GM18517 (cell line): Measurements from ENCODE around the gene TTC27.

Experiments used
- ATAC-seq: cut with Tn5 transposase; IDR thresholded peaks from one replicate; pipeline ENCODE4 v1.9.1; 2021; ENCODE audit warnings: mild to moderate bottlenecking, moderate library complexity; ENCODE audit not compliant: unreplicated experiment

Gene TTC27

DNA sequence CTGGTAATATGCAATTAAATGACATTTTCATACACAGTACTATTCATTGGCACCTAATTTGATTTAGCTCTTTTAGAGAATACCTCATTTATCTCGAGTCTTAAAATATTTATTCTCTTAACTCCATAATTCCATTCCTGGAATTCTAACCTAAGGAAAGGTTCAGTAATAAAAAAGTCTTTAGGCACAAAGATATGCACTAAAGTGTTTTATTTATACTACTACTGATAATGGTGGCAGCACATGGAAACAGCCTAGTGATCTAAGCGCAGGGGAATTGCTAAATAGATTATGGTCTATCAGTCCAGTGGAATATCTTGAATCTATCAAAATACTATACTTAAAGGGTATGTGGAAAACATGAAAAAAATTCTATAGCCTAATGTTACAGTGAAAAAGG, 176.4 kb downstream of the TTC27 start:
- ATAC-seq = no peak

DNA sequence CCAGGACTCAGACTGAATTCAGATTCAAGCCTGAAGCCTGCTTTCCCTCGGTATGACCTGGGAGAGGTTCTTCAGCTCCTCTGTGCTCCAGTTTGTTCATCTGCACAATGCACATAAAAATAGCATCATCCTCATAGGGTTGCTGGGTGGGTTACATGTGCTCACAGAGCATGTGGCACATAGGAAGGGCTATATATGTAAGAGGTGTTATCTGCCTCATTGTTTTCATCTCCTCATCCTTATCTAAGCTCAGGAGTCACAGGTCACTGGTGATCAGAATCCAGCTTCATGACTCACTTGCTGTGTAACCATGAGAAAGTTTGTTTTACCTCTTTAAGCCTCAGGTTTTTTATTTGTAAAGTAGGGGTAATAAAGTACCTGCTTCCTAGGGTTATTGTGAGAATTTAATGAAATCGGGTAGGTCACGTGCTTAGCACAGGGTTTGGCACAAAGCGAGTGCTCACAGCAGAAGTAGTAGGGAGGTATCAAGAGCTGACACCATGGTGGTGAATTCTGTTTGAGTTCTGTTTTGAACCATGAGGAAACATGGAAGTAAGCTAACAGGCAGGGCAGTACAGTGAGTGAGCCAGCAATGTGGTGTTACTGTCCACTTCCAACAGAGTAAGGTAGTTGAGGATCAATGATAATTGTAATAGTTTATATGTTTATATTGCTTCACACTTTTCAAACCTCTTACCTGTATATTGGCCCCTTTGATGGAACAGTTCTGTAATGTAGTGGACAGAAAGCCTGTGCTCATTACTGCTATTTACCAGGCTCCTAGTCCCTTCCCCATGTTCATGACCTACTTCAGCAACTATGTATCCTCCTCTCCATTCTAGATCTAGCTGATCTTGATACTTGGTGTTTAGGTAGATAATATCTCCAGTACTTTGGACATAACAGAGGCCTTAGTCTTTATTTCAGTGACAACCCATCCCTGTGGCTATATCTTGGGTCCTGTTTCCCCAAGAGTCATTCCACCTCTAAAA, 177.6 kb downstream of the TTC27 start:
- ATAC-seq = no peak

DNA sequence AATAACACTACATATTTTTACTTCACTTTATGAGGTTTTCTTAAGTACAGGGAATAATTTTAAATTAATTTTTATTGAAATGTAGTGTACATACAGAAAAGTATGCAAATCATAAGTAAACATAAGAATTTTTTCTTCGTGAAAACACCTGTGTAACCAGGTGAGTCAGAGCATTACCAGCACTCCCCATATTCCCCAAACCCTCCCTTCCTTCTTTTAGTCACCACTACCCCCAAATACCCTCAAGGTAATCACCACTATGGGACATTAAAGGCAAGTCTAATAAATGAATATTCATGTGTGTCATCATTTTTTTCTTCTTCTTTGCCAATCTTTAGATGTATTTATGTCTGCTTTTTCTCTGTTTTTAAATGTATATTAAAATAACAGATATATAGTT, 179.0 kb downstream of the TTC27 start:
- ATAC-seq = no peak

DNA sequence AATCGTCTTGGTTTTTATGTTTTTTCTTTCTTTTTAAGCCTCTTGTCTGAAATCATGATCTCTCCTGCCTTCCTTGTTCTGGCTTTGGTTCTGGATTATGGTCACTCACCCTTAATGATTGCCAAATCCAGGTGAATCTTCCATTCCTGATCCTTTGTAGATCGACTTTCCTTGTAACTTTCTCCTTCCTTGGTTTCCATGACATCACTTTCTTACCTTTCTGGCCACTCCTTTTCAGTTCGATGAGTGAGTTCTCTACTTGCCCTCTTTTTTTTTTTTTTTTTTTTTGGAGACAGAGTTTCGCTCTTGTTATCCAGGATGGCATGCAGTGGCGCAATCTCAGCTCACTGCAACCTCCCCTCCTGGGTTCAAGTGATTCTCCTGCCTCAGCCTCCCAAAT, 179.8 kb downstream of the TTC27 start:
- no peak for ATAC-seq

DNA sequence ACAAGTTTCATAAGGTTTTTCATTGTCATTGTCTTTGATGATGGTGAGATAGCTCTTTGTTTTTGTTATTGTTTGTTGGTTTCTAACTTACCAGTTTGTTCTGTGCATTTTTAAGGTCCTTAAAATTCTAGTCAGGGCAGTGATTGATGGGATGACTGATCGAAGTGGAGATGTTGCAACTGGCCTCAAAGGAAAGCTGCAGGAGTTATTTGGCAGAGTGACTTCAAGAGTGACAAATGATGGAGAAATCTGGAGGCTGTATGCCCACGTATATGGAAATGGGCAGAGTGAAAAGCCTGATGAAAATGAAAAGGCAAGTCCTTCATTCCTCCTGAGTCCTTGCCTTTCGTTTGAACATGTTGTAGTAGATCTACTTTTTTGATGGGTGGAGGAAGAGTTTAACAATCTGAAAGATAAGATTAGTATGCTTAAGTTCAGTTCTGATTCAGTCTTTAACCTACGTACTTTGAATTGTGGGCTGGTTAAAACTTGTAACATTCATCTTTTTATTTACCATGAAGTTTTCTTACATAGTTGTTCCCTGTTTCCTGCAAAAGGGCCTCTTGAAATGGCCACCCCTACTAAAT, 183.2 kb downstream of the TTC27 start:
- no peak for ATAC-seq

DNA sequence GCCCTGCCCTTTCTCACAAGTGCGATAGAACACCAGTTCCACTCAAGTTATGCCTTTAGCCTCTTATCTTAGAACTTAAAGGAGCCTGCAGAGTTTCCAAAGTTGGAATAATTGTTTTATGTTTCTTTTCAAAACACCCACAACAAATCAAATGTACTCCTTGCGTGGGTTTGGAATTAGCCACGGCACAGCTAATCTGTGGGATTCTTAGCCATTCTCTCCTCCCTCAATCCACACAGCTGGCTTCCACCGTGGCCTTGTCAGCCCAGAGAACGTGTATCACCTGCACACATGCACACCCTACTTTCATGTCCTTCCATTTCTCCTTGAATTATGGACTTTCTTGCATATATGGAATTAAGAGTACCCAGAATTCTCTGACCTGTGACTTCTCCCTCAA, 183.8 kb downstream of the TTC27 start:
- ATAC-seq = no peak

DNA sequence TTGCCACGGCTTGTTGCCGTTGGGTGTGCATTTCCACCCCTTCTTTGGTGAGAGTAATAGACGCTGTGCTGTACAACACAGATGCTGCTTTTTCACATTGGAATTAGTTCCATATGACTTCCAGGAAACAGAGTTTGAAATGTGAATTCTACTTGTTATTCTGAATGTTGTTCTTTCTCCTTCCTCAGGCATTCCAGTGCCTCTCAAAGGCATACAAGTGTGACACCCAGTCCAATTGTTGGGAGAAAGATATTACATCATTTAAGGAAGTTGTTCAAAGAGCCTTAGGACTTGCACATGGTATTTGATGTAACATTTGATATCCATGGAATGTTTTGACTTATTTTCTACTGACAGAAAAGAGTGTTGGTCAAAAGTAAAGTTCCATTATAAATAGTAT, 184.5 kb downstream of the TTC27 start:
- ATAC-seq = no peak

DNA sequence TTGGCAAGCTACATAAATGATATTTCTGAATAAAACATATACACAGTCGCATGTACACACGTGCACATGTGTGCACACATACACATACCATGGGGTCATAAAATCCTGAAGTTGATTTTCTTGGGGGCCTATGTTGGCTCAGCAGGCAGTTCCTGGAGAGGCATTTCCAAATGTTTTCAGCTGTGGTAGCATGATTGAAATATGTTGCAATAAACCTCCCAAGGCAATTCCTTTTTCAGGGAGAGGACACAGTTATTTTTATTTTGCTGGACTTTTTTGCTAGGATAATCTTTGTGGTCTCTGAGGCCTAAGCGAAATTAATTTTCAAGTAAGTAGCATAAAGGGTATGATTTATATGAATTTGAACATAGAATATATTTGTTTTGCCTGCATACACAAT, 192.2 kb downstream of the TTC27 start:
- no peak for ATAC-seq

DNA sequence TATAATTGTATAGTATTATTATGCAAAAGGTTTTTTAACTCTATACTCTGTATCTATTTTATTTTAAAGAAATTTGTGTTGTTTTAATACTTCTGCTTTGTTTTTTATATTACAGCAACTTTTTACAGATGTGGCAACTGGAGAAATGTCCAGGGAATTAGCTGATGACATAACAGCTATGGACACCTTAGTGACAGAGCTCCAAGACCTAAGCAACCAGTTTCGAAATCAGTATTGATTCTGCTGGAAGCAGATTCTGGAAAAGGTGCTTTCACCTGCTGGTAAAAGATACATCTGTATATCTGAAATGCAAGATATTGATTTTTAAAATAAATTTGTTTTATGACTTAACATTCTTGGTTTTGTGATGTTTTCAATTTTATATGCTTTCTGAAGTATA, 192.9 kb downstream of the TTC27 start:
- no peak for ATAC-seq

DNA sequence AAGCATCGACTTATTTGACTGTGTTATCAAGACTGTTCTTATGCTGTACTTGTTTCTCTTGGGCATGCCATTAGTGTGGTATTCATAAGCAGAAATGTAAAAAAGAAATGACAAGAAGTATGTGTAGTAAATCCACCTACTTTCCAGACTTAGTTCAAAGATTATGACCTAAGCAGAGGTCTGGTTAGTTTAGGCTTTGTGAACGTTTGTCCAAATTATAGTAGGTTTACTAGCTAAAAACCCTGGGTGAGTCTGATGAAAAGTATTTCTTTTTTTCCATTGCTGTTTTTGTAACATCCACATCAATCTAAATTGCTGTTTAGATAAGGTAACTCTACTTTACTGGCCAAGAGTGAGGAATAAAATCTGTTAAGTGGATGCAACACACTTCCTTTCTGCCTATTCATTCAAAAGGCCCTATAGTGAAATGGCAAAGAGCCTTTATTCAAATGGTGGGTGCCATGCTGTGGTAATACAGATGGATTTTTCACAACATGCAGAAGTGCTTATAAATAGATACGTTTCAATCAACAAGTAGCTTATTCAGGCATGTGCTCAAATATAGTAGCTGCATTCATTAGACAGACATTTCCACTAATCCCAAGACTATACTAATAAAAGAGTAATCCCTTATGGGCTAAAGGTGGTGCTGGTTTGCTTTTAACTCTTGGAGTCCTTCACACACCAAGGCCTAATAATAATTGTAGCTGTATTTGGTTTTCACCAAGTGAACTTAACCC, 196.4 kb downstream of the TTC27 start:
- no peak for ATAC-seq

DNA sequence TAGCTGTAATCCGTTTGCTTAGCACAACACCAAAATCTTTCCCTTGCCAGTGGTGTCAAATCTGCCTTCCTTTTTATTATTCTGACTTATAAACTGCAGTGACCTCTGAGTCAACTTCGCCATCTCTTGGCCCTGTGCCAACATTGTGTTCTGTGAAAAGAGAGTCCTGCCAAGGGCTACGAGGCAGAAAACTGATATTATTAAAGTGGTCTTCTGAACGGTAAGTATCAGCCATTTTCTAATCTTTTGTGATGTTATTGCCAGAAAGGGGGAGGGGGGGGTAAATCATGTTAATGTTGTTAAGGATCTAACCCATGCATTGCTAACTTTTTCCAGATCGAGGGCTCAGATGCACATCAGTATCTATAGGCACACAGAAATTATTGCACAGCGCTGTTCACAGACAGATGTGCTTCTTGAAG, 197.5 kb downstream of the TTC27 start:
- no peak for ATAC-seq

DNA sequence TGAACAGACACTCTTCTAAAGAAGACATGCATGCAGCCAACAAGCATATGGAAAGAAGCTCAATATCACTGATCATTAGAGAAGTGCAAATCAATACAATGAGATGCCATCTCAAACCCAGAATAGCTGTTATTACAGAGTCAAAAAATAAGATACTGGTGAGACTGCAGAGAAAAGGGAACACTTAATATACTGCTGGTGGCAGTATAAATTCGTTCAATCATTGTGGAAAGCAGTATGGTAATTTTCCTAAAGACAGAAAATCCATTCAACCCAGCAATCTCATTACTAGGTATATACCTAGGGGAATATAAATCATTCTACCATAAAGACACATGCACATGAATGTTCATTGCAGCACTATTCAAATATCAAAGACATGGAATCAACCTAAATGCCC, 202.3 kb downstream of the TTC27 start:
- ATAC-seq = no peak

DNA sequence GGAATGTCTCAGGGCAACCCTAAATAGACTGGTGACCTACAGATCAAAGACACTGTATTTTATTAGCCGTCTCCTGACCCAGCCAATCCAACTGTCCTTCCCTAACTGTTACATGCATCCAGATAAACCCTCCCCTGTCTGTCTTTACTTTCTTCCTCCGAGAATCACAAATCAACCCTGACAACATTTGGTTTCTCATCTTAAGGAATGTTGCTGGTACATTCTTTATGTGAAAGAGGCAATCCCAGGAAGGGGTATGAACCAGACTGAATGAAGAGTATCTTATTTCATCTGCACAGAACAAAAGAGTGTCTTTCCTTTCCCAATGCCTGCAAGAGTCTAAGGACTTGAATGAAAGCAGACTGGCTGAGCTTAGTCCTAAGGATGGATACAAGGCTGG, 205.0 kb downstream of the TTC27 start:
- no peak for ATAC-seq

DNA sequence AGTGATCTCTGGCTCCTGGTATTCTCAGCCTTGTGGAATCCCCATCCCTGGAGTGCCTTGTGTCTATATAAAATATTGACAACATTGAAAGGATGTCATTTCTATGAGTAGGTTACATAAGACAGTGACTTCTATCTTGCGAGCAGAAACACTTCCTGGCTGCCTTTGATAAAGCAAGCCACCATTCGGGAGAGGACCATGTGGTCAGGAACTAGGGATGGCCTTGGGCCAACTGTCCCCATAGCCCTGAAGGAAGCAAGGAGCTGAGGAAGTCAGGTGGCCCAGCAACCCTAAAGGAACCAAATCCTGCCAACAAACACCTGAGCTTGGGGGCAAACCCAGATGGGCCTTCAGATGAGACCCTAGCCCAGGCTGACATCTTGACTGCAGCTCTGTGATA, 205.9 kb downstream of the TTC27 start:
- ATAC-seq = no peak

DNA sequence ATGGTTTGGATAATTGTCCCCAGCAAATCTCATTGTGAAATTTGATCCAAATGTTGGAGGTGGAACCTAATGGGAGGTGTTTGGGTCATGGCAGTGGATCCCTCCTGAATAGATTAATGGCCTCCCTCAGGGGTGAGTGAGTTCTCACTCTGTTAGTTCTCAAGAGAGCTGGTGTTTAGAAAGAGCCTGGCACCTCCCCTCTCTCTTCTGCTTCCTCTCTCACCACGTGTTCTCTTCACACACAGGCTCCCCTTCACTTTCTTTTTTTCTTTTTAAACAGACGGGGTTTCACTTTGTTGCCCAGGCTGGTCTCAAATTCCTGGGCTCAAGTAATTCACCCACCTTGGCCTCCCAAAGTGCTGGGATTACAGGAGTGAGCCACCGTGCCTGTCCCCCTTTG, 207.3 kb downstream of the TTC27 start:
- no peak for ATAC-seq

DNA sequence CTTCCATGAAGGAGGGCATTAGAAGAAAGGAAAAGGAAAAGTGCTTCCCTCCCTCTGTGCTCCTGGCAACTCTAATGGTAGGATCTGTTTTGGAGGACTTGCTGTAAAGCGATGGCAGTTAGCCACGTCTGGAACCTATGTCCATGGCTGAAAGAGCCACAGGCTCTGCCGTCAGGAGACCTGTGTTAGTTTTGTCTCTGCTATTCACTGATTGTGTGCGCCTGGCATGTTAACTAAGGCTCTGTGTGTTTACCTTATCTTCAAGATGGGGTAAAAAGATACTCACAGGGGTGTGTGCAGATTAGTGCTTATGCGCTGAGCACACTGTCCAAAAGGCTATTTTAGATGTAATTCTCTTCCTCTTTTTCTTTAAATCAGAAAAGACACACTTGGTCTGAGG, 209.1 kb downstream of the TTC27 start:
- ATAC-seq = no peak

DNA sequence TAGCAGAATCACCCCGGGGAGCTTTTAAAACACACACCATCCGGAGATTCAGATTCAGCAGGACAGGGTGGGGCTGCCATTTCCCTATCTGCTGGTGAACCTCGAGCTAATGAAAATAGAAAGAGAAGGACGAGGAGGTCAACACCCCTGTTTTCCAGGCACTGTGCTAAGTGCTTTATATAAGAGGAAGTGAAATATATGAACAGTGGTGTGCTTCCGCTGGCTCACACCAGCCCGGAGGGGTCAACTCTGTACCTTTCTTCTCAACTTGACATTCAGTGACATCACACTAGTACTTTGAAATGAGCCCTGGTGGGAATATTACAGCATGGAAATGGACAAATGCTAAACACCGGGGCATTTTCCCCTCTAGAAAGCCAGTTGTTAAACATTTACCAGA, 210.6 kb downstream of the TTC27 start:
- ATAC-seq = peak; percentile 86

DNA sequence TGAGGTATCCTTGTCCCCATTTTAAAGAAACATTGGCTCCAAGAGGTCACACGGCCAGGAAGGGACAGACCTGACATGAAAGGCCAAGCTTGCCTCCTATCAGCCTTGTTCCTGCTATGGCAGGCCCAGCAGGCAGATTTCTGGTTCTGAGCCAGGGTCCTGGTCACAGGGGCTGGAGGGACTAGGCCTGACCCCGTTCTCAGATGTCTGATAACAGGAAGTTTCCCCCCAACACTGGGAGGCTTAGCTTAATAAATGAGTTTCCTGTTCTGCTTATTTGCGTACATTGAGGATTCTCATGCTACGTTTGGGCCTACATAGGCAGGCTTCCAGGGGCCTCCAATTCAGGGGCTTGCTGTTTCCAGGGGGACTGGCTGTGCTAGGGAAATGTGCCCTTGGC, 211.1 kb downstream of the TTC27 start:
- ATAC-seq = no peak

DNA sequence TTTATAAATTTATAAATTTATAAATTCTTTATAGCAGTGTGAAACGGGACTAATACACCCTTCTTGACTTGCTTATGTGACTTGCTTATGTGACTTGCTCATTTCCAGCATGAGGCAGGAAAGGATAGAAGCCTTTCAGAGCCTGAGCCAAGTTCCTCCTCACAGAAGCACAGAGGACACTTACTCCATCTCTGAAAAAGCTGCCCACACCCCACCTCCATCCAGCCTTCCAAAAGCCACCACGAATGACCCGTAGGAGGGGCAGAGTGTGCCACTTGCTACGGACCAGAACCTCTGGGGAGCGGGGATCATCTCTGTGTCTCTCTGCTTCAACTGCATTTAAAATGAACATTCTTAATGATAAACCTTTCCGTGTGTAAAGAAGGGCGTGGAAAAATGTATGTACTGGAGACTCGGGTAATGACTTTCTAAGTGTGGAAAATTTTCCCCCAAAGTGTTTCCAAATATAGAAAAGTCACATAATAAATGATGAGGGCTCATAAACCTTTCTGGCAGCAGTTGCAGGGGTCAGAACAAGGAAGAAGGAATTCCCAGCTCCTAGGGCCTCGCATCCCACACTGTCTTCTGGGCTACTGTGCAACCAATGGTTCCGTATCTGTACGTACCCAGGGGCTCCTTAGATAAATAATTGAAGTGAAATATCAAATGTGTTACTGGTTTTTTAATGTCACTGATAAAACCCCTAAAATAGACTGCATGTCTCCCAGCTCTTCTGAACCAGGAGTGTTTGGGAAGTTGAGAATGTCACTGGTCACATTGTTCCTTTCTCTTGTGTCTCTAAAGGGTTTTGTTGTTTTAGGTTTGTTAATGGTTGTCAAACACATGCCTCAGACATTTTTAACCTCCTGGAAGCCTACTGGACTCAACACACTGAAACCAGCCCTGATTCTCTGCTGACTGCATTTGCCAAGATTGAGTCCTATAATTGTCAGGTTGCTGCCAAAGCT, 214.4 kb downstream of the TTC27 start:
- no peak for ATAC-seq

DNA sequence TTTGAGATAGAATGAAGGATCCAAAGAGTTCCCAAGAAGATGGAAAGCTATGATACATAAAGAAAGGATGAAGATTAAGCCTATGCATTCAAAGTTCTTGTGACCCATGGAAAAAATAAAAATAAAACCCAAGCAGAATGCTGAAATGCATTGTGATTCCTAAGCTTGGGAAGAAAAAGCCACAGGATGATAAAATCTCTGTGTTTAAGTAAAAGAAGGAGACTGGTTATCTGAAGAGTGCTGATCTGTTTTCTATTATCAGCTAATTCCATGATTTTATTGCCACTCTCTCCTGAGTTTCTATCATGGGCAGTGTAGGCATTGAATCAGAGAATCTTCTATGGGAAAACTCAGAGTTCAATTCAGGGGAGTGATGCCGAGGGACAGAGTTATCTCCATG, 215.8 kb downstream of the TTC27 start:
- no peak for ATAC-seq

DNA sequence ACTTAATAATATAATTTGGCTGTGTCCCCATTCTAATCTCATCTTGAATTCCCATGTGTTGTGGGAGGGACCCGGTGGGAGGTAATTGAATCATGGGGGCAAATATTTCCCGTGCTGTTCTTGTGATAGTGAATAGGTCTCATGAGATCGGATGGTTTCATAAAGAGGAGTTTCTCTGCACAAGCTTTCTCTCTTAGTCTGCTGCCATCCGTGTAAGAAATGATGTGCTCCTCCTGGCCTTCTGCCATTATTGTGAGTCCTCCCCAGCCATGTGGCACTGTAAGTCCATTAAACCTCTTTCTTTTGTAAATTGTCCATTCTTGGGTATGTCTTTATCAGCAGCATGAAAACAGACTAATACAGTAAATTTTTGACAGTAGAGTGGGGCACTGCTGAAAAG, 216.4 kb downstream of the TTC27 start:
- ATAC-seq = no peak
